ENCODE data around the gene AGPAT1. TPM values are rescaled to one million over a fixed set of nuclear protein-coding genes. Genes with fewer than 3 reads are reported as not detected.
A peak's percentile ranks its signal among the peaks of the same experiment; 100 is the strongest.
"Not testable (repeated sequence)": the region's sequence is repeated elsewhere in the genome, so short reads cannot be mapped to it uniquely, and the experiment has no call there.

AGPAT1 gene
- total RNA-seq, 1 donor from 2014 or later, result 13.6 TPM

DNA sequence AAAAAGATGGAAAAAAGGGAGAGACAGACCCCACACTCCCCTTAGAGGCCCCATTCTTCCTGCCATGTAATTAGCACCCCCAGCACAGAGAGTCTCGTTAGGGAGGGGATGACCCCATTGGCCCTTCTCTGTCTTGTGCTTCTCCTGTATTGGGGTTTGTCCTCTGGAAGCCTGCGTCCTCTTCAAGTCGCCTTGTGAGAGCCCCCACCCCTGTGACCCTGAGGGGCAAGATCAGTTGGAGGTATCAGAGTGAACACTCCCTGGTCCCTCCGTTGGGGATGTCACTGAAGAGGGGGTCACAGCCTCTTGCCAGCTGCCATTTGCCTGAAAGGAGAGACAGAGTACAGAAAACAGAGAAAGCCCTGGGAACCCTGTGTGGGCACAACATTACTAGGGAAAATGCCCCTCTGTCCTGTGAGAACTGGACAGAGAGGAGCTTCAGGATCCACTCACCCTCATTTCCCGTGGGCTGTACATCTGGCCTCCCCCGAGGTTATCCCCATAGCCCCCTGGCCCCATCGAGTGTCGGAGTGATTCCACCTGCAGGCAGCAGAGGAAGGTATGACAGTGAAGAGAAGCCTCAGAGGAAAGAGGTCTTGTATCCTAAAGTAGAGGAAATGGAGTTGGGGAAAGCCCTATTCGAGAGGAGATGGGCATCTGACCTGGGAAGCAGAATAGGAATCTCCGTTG is 10.4 kb upstream of the AGPAT1 start:
- not testable (repeated sequence) for DNase-seq

DNA sequence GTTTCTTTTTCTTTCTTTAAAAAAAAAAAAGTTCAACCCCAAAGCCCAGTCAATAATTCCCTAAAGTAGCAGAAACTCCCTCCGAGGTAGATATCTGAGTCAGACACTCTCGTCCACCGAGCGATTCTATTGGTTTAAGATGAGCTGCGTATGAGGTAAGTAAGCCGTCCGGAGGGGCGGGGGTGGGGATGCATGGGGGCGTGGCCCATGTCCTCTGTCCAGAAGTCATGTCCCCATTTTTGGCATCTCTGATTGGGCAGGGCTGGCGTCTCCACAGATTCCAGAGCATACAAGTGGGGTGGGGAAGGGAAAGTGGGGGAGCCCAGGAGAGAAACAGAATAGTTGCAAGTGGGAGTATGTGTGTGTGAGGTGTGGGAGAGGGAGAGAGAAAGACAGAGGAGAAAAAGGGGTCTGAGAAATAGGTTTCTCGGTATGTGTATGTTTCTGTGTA is 9.8 kb upstream of the AGPAT1 start:
- not testable (repeated sequence) for DNase-seq

DNA sequence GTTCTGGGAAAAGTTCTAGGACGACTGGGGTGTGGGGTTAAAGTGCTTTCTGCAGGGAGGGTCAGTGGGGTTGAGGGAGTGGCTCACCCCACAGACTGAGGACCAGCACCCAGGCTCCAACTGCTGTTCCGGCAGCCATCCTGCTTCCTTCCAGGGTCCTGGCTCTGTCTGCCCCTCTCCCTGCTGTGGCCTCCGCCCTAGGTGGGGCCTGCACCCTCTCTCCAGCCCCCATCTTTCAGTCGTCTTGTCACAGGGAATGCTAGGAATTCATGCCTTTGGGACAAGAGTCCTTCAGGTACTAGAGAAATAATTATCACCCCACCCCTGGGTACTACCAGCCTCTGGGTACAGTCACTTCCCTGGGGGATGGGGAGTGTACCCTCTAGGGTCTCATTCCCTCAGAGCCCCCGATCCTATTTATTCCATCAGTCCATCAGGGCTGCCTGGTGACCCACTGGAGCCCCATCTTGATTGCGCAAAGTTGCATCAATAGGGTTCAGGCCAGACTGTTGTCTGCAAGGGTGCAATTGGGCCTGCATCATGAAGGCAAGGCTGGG is 8.3 kb upstream of the AGPAT1 start, which contains the start of gene AGER:
TSS of gene AGER (minus strand) at position 170 of the 557 bp plus-strand sequence. CDS start at position 139, 31 bp downstream.
- DNase-seq, result no peak

DNA sequence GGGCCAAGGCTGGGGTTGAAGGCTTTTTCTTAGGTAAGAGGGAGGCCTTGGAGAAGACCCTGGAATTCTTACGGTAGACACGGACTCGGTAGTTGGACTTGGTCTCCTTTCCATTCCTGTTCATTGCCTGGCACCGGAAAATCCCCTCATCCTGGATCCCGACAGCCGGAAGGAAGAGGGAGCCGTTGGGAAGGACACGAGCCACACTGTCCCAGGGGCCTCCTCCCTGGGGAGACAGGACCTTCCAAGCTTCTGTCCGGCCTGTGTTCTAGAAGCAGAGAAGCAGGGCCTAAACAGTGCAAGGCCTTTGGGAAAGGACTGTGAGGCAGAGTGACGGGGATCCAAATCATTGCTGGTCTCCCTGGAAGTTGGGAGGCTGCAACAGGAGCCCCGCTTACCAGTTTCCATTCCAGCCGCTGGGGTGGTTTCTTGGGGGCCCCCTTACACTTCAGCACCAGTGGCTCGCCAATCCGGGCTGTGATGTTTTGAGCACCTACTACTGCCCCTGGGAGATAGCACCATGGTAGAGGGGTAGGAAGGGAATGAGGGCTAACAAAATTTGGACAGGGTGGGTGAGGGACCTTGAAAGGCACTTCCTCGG is 7.7 kb upstream of the AGPAT1 start:
- DNase-seq, result no peak

DNA sequence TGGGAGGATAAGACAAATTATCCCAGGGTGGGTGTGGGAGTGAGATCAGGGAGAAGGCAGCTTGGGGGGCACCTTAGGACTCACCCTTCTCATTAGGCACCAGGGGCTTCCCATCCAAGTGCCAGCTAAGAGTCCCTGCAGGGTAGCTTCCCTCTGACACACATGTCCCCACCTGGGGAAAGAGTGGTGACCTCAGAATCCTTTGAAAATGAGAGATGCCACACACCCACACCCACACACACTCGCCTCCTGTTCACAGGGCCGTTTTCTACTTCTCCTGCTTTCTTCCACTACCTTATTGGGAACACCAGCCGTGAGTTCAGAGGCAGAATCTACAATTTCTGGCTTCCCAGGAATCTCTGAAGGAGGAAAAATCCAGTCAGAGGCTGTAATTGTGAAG is 7.1 kb upstream of the AGPAT1 start:
- DNase-seq, result no peak

DNA sequence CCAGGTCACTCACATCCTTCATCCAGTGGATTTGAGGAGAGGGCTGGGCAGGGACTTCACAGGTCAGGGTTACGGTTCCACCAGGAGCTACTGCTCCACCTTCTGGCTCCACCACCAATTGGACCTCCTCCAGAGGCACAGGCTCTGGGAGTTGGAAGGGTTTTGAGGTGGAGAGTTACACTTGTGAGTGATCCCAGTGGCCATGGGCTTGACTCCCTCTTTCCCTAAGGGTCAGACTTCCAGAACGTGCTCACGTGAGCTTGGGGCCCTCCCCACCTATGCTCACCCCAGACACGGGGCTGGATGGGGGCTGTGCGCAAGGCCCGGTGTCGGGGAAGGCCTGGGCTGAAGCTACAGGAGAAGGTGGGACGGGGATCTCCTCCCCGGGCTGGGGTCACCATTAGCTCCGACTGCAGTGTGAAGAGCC is 6.7 kb upstream of the AGPAT1 start:
- DNase-seq, result no peak

DNA sequence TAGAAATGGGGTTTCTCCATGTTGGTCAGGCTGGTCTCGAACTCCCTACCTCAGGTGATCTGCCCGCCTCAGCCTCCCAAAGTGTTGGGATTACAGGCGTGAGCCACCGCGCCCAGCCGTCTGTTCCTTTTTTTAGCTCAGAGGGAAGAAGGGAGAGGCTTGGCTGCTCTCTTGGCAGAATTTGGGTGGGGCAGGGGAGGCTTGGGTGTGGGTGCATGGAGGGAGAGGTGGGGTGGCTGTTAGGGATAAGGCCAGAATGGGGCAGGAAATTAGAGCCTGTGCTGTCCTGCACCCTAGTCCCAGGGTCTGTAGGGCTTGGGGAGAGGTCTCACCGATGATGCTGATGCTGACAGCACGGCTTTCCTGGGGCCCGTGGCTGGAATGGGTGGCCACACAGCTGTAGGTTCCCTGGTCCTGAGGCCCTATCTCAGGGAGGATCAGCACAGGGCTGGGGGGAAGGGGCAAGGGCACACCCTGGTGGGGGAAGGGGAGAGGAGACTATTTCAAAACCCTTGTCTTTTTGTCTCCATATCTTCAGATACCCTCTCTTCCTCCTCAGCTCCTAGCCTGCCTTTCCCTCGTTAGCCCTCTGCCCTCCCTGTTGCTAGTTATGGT is 6.1 kb upstream of the AGPAT1 start:
- DNase-seq, result no peak

DNA sequence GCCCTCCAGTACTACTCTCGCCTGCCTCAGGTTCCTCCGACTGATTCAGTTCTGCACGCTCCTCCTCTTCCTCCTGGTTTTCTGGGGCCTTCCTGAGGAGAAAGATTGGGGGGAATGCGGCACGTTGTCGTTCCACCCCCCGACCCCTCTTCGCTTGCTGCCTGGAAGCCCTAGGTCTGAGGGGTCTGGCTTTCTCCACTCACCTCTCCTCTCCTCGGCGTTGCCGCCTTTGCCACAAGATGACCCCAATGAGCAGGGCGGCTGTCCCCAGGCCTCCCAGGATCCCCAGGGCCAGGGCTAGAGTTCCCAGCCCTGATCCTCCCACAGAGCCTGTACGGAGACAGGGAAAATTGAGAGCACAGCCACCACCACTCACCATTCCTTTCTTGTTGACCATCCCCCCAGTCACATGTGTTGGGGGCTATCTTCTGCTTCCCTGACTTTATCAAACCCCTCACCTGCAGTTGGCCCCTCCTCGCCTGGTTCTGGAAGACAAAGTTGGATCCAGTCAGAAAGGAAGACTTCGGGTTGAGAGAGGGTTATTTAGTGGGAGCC is 5.3 kb upstream of the AGPAT1 start:
- DNase-seq, result no peak

DNA sequence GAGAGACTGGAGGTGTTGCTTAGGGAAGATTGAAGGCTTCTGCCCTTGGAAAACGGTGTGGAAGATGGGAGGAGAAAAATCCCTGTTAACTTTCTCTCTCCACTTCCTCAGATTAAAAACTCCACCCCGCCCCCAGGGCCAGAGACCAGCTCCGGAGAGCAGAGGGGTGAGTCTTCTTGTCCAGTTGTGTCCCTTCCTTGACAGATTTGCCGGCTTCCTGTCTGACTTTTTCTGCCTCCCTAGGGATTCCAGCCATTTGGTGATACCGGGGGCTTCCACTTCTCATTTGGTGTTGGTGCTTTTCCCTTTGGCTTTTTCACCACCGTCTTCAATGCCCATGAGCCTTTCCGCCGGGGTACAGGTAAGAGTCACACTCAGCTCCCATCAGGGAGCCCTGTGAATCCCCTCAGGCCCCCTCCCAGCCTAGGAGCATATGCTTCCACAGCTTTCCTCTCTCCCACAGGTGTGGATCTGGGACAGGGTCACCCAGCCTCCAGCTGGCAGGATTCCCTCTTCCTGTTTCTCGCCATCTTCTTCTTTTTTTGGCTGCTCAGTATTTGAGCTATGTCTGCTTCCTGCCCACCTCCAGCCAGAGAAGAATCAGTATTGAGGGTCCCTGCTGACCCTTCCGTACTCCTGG is 4.0 kb upstream of the AGPAT1 start:
- DNase-seq, result no peak

DNA sequence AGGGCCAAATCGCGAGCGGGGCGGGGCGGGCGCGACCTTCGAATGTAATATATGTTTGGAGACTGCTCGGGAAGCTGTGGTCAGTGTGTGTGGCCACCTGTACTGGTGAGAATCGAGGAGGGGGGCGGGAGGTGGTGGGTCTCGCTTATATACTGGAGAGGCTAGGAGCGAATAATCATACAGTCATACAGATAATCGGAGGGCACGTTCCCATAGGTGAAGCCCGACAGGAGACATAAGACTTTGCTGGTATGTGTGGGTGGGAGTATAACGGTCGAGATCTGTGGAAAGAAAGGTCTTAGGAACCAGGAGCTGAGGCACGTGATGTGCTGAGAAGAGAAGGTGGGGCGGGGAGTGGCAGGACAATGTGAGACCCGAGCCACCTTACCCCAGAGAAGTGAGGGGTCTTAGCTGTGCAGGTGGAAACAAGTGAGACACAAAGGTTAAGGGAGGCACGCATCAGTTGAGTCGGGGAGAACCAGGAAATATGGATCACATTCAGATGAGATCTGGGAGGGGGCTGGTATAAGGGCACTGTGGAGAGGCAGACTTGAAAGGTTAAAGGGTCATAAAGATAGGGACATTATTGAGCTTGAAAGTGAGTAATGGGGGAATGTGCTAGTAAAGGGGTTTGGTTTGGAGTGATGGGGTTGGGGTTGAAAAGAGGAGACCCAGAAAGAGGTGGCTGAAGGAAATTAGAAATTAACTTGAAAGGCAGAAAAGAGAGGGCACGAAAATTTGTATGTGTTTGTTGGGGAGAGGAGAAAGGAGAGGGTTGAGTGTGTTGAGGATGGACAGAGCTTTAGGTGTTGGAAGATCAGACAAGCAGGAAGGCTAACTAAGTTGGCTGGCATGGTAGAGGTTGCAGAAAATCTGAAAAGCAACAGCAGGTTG is 2.9 kb upstream of the AGPAT1 start:
- no peak for DNase-seq

DNA sequence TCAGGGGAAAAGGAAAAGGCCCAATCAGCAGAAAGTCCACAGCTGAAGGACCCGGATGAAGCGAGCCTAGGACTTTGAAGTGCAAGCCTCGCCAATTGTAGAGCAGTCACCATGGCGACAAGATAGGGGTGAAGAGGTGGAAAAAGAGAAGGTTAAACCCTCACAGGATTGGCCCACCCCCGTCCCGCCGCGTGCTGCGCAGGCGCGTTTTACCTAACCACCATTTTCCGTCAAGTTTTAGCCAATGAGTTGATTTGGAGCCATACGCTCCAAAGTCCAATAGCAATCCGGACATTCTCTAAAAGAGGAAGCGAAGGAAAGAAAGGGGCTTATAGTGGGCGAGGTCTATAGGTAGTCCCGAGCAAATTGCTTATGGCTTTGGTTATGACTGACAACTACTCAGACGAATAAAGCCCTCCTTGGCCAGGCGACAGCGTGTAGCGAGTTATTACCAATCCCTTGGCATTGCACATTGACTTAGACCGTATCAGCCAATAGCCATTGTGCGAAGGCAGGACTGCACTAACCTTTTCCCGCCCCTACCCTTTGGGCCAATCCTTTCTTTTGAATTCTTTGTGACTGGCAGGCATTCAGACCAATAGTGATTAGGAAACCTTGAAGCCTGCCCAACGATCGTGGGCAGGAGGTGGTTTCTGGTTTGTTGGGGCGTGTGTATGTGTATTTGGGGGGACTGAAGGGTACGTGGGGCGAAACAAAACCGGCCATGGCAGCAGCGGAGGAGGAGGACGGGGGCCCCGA is 2.1 kb upstream of the AGPAT1 start, which contains the start of gene RNF5:
TSS of gene RNF5 (plus strand) at position 618 of the 759 bp plus-strand sequence. CDS start at position 725, 107 bp downstream.
- peak; percentile 100 for DNase-seq

DNA sequence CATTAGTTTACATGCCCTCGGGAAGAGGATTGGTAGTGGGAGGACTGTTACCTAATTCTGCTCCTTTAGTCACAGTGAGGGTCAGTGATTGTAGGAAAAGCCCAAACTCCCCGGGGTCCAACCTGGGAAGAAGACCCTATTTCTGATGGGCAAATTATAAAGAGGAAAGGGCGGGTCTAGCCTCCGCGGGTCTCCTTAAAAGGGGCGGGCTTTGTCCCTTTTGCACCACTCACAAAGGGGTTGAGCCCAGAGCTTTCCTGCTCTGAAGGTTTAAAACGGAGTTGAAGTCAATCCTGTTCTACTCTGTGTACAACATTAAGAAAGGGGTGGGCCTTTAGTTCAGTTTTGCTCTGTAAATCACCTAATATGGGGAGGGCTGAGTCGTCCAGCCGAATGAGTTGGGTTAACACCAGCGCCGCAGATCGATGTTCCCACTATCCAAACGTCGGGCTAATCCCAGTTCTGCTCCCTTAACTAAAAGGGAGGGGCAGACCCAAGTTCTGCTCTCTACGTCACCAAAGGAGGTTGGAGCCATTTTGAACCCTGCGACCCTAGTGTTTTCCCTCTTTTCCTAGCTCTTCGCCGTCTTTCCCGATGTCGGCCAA is 1.4 kb upstream of the AGPAT1 start:
- DNase-seq, result no peak

DNA sequence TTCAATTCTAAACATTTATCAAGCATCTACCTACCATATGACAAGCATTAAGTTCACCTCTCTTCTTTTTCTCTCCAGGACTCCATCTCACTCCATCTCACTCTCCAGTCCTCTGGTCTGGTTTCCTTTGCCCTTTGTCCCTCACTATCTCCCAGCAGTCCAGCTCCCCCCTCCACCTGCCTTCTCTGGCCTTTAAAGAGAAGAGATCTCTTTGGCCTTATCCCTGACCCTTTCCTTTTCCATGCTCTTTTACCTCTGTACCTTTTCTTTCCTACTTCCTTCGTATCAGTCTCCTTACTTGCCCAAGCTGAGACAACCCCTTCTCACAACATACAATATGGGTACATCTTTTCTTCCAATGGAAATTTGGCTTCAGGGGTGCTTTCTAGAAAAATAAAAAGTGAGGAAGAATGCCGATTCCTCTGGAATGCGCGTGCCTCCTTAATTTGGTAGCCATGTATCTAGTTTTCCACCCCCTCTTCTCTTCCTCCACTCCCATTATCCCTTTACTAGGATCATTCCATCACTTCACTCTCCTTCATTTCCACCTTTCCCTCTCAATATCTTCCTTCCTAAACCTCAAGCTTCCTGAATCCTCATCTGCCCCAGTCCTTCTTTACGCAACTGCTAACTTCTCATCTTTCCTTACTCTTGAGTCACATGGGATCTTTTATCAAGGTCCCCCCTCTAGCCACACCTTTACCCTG is 745 bp upstream of the AGPAT1 start:
- DNase-seq, result no peak

DNA sequence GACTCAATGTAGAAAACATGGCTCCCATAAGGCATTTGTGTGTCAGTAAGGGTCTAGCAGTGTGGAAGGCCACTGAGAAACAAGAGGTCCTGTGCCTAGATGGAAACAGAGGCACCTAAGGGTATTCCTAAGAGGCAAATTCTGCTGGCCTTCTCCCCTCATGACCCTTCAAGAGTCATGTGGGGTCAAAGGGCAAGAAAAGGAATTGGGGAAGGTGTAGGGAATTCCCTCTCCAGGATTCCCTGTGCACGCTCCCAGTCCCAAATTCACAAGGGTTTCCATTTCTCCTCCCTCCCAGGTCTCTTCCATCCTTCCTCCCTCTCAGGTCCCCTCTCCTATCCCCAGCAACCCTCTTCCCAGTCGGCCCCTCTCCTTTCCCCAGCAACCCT is 568 bp downstream of the AGPAT1 start:
- DNase-seq, result no peak

DNA sequence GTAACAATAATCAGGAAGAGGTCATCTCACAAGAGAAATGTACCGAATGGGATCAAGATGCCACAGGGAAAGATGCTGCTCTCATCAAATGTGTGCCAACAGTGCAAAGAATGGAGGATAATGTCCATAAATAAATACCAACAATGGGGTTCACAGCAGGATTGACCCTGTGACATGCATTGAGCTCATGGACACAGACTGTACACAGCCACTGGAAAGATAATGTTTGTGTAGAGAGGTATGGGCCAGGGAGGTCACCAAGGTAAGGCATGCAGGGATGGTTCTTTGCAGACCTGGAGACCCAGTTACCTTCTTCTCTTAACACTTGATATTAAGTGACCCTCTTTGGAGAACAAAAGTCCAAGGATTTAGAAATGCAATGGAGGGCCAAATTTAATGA is 1.5 kb downstream of the AGPAT1 start:
- DNase-seq, result no peak

DNA sequence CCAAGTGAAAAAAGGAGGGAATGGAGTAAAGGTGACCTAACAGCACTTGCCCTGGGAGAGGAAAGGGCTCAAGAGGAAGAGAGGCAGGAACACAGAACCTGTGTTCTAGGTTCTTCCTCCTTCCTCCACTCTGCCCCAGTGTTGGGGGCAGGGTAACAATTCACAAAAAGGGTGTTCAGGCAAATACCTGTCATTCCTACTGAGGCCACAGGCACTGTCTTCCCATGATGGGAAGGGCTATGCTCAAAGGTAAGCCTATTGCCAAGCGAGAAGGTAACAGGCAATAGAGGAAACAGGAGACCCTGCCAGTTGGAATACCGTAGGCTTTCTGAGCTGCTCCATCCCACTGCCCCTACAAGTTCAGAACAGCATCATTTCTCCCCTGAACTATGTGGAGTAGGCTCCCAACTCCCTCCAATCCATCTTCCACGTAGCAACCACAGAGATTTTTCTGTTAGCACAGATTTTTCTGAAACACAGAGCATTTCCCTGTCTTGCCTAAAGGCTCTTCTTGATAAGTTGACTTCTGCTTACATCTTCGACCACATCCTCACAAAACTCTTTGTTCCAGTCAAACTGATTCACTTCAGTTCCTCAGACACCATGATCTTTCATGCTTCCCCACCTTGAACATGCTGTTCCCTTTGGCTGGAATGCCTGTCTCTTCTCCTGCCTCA is 2.7 kb downstream of the AGPAT1 start:
- no peak for DNase-seq

DNA sequence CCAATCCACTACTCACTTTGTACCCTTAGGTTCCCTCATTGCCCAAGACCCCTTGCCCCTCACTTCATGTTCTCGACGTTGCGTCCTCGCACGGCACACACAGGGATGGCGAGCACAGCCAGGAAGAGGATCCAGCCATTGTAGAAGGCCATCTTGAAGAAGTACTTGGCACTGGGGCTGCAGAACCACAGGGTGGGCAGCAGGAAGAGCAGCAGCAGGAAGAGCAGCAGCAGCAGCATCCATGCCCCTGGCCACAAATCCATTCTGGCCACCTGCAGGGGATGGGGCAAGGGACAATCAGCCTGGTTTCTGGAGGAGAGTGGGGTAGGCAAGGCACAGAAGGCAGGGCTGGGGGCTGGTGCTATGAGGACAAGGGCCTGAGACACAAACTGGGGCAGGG is 4.7 kb downstream of the AGPAT1 start:
- DNase-seq, result no peak

DNA sequence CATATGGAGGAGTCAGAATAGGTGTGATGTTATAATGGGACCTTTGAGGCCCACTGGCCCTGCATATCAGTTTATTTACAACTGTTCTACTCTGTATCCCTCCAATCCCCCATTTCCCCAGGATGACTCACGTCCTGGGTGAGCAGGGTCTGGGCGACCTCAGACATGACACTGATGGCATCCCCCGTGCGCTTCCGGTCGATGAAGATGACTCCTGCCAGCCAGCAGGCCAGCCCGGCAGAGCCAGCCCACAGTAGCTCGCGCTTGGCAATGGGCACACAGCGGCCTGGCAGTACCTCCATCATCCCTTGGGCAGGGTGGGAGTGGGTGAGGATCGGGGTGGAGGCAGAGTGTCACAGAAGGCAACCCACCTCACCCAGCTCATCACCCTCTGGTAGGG is 5.6 kb downstream of the AGPAT1 start:
- DNase-seq, result no peak

Measured in skin of body (tissue), 2 donors.